SK-N-SH treated with all-trans-retinoic acid at 6 μM for 48 hours (cell line): ENCODE results near the gene WBP4.

Source experiments
- ARNTL ChIP-seq: fragments of 450-650 bp; formaldehyde crosslinking; IDR thresholded peaks from 2 replicates; pipeline ENCODE4 v1.5.0; 2020; ENCODE audit warnings: low read depth, mild to moderate bottlenecking, moderate library complexity, borderline replicate concordance
- CSRNP3 ChIP-seq: fragments of 250-450 bp; sonication (Bioruptor Pico); IDR thresholded peaks from 2 replicates; pipeline ENCODE4 v1.5.1; 2021; ENCODE audit warnings: mild to moderate bottlenecking, moderate library complexity
- ESRRG ChIP-seq: fragments of 250-450 bp; sonication (Bioruptor Pico); IDR thresholded peaks from 2 replicates; pipeline ENCODE4 v1.6.1; 2021; ENCODE audit warnings: mild to moderate bottlenecking
- GLIS3 ChIP-seq: fragments of 250-450 bp; sonication (Bioruptor Pico); IDR thresholded peaks from 2 replicates; pipeline ENCODE4 v1.5.0; 2020; ENCODE audit warnings: mild to moderate bottlenecking, moderate library complexity
- PPARA ChIP-seq: fragments of 250-450 bp; sonication (Bioruptor Pico); IDR thresholded peaks from 2 replicates; pipeline ENCODE4 v1.5.0; 2020; ENCODE audit warnings: mild to moderate bottlenecking, borderline replicate concordance
- RARB ChIP-seq: fragments of 250-450 bp; sonication (Bioruptor Pico); IDR thresholded peaks from 2 replicates; pipeline ENCODE4 v1.8.0; 2021; ENCODE audit warnings: mild to moderate bottlenecking, moderate library complexity
- SNAI2 ChIP-seq: fragments of 250-450 bp; sonication (Bioruptor Pico); IDR thresholded peaks from 2 replicates; pipeline ENCODE4 v1.5.0; 2020; ENCODE audit warnings: mild to moderate bottlenecking, moderate library complexity
- TOX ChIP-seq: fragments of 250-450 bp; sonication (Bioruptor Pico); IDR thresholded peaks from 2 replicates; pipeline ENCODE4 v1.8.0; 2021; ENCODE audit warnings: mild to moderate bottlenecking, moderate library complexity, borderline replicate concordance
- ZC3H10 ChIP-seq: fragments of 250-450 bp; sonication (Bioruptor Pico); IDR thresholded peaks from 2 replicates; pipeline ENCODE4 v1.5.1; 2021; ENCODE audit warnings: mild to moderate bottlenecking, moderate library complexity
- ZFP3 ChIP-seq: fragments of 250-450 bp; sonication (Bioruptor Pico); IDR thresholded peaks from 2 replicates; pipeline ENCODE4 v1.5.0; 2020; ENCODE audit warnings: mild to moderate bottlenecking, moderate library complexity
- ZFP30 ChIP-seq: fragments of 450-650 bp; formaldehyde crosslinking; IDR thresholded peaks from 2 replicates; pipeline ENCODE4 v1.5.0; 2022; ENCODE audit warnings: mild to moderate bottlenecking, moderate library complexity
- ZNF70 ChIP-seq: fragments of 450-650 bp; formaldehyde crosslinking; IDR thresholded peaks from 2 replicates; pipeline ENCODE4 v1.5.0; 2020; ENCODE audit warnings: mild to moderate bottlenecking, moderate library complexity
- TF ChIP-seq, protein P1 (sequence below): fragments of 250-450 bp; sonication (Bioruptor Pico); IDR thresholded peaks from 2 replicates; pipeline ENCODE4 v1.8.0; 2020; ENCODE audit warnings: mild to moderate bottlenecking, moderate library complexity, borderline replicate concordance
- TF ChIP-seq, protein P2 (sequence below): fragments of 250-450 bp; sonication (Bioruptor Pico); IDR thresholded peaks from 2 replicates; pipeline ENCODE4 v1.5.0; 2020; ENCODE audit warnings: mild to moderate bottlenecking, moderate library complexity

- TF ChIP-seq, protein P1, sequence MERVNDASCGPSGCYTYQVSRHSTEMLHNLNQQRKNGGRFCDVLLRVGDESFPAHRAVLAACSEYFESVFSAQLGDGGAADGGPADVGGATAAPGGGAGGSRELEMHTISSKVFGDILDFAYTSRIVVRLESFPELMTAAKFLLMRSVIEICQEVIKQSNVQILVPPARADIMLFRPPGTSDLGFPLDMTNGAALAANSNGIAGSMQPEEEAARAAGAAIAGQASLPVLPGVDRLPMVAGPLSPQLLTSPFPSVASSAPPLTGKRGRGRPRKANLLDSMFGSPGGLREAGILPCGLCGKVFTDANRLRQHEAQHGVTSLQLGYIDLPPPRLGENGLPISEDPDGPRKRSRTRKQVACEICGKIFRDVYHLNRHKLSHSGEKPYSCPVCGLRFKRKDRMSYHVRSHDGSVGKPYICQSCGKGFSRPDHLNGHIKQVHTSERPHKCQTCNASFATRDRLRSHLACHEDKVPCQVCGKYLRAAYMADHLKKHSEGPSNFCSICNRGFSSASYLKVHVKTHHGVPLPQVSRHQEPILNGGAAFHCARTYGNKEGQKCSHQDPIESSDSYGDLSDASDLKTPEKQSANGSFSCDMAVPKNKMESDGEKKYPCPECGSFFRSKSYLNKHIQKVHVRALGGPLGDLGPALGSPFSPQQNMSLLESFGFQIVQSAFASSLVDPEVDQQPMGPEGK (CRISPR knock-in tag) = no peak
- TF ChIP-seq ESRRG (no peak), TOX (CRISPR knock-in tag) (no peak), ARNTL (CRISPR knock-in tag) (no peak), PPARA (CRISPR knock-in tag) (no peak), ZNF70 (CRISPR knock-in tag) (no peak), ZFP3 (CRISPR knock-in tag) (no peak), RARB (CRISPR knock-in tag) (no peak), GLIS3 (CRISPR knock-in tag) (no peak), ZFP30 (no peak), ZC3H10 (CRISPR knock-in tag) (no peak), SNAI2 (CRISPR knock-in tag) (no peak), CSRNP3 (CRISPR knock-in tag) (no peak)
- TF ChIP-seq, protein P2, sequence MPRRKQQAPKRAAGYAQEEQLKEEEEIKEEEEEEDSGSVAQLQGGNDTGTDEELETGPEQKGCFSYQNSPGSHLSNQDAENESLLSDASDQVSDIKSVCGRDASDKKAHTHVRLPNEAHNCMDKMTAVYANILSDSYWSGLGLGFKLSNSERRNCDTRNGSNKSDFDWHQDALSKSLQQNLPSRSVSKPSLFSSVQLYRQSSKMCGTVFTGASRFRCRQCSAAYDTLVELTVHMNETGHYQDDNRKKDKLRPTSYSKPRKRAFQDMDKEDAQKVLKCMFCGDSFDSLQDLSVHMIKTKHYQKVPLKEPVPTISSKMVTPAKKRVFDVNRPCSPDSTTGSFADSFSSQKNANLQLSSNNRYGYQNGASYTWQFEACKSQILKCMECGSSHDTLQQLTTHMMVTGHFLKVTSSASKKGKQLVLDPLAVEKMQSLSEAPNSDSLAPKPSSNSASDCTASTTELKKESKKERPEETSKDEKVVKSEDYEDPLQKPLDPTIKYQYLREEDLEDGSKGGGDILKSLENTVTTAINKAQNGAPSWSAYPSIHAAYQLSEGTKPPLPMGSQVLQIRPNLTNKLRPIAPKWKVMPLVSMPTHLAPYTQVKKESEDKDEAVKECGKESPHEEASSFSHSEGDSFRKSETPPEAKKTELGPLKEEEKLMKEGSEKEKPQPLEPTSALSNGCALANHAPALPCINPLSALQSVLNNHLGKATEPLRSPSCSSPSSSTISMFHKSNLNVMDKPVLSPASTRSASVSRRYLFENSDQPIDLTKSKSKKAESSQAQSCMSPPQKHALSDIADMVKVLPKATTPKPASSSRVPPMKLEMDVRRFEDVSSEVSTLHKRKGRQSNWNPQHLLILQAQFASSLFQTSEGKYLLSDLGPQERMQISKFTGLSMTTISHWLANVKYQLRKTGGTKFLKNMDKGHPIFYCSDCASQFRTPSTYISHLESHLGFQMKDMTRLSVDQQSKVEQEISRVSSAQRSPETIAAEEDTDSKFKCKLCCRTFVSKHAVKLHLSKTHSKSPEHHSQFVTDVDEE (CRISPR knock-in tag) = no peak
Measured at GRCh38 chr13:41052441-41052840, 8.9 kb upstream of the WBP4 start.
